GM12892 (cell line): ENCODE results near the gene STEAP4.

Source experiments
- POLR2AphosphoS5 ChIP-seq: IDR thresholded peaks from 2 replicates; pipeline ENCODE4 v1.6.1; 2011; ENCODE audit warnings: low read depth, low read length, control low read depth
- TAF1 ChIP-seq: IDR thresholded peaks from 2 replicates; pipeline ENCODE4 v1.6.1; 2011; ENCODE audit warnings: low read depth, mild to moderate bottlenecking, control low read depth, low read length, borderline replicate concordance

GRCh38 chr7:88316456-88316855 lies 9.8 kb upstream of the STEAP4 start:
- TF ChIP-seq POLR2AphosphoS5 (no peak), TAF1 (no peak)
